HG02884 (cell line): ENCODE results near the gene CSH2.
"Not testable (repeated sequence)": the region's sequence is repeated elsewhere in the genome, so short reads cannot be mapped to it uniquely, and the experiment has no call there.

Experiments
- ATAC-seq: cut with Tn5 transposase; IDR thresholded peaks from one replicate; pipeline ENCODE4 v1.9.1; 2021; ENCODE audit warnings: mild to moderate bottlenecking, moderate library complexity; ENCODE audit not compliant: unreplicated experiment

The CSH2 gene

GRCh38 chr17:63898899-63899798 lies 25.7 kb upstream of the CSH2 start:
- not testable (repeated sequence) for ATAC-seq

GRCh38 chr17:63896524-63897354 lies 23.3 kb upstream of the CSH2 start, which contains the start of gene CSH1:
Gene CSH1, minus strand, starts transcription at chr17:63896574. Its CDS starts 63 bp downstream, at chr17:63896511.
- not testable (repeated sequence) for ATAC-seq

DNA sequence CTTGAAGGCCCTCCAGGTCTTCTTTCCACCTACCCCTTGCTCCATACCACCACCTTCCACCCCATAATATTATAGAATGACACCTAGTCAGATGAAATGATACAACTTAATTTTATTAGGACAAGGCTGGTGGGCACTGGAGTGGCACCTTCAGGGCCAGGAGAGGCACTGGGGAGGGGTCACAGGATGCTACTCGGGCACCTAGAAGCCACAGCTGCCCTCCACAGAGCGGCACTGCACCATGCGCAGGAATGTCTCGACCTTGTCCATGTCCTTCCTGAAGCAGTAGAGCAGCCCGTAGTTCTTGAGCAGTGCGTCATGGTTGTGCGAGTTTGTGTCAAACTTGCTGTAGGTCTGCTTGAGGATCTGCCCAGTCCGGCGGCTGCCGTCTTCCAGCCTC lies 21.3 kb upstream of the CSH2 start:
- not testable (repeated sequence) for ATAC-seq

DNA sequence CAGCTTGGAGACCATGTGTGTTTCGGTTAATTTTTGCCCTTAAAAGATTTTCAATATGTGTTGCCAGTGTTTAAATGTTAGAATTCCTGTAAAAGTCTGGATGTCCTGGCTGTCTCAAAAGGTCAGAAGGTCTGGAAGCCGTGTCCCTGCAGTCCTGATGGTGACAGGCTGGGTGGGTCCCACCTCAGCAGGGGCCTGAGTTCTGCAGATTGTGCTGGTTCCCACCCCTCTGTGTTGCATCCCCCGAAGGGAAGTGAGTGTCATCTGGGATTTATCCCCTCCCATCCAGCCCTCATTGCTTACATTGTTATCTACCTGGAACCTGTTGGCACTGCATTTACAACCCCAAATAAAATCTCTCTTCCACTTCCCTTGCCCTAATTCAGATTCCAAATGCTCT lies 20.5 kb upstream of the CSH2 start:
- not testable (repeated sequence) for ATAC-seq

DNA sequence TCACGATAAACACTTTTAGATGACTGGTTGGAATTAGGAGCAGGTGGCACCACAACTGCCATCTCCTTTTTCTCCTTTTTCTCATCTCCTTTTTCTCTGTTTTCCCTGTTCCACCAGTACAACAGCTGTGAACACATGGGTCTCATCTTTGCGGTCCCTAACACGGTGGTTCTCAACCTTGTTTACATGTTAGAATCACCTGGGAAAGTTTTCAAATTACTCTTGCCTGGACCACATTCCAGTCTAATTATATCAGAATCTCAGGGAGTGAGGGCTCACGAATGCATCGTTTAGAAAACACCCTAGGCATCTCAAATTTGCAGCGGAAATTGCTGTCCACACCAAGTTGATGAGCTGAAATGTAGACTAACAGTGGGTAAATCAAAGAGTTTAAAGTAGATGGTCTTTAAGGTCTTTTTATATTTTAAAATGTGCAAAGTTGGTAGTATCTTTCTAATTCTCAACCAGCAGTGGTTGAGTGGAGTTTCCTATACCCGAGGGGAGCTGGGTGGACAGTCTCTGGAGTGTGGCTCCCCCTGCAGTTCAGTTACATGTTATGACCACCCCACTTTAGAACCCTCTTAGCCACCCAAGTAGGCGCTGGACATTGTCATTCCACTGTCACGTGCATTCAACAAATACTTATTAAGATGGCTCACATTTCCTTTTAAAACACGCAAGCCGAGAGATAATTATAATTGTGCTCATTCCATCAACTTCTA lies 19.0 kb upstream of the CSH2 start:
- ATAC-seq: not testable (repeated sequence)

GRCh38 chr17:63889026-63889848 lies 15.8 kb upstream of the CSH2 start:
- not testable (repeated sequence) for ATAC-seq

DNA sequence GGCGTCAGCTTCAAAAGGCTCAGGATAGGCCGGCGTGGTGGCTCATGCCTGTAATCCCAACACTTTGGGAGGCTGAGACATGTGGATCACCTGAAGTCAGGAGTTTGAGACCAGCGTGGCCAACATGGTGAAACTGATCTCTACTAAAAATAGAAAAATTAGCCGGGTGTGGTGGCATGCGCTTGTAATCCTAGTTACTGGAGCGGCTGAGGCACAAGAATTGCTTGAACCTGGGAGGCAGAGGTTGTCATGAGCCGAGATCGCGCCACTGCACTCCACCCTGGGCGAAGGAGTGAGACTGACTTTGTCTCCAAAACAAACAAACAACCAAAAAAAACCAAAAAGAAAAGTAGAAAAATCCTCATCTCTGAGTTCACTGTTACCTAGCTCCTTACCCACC lies 11.6 kb upstream of the CSH2 start:
- not testable (repeated sequence) for ATAC-seq

DNA sequence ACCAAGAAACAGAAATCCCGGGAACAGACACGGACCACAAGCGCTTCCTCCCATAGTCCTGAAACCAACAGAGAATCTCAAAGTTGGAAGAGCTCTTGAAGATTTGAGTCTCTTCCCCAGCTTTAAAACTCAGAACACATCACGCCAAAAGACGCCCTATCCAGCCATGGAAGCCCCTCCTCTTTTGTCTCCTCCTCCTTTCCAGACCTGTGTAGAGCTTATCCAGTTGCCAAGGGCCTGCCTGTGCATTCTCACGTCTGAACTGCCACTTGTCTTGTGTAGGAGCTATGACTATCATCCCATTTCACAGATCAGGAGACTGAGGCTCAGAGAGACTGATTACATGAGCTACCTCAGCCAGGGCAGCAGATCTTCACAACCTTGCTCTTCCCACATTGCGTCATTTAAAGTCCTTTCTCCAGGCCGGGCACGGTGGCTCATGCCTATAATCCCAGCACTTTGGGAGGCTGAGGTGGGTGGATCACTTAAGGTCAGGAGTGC lies 9.2 kb upstream of the CSH2 start:
- ATAC-seq: not testable (repeated sequence)

- ATAC-seq: no peak
These were observed 8.6 kb upstream of the CSH2 start, which contains the start of gene GH2 for GRCh38 chr17:63881935-63882601. Gene GH2, minus strand, starts transcription at chr17:63881944. Its CDS starts 143 bp downstream, at chr17:63881801.

DNA sequence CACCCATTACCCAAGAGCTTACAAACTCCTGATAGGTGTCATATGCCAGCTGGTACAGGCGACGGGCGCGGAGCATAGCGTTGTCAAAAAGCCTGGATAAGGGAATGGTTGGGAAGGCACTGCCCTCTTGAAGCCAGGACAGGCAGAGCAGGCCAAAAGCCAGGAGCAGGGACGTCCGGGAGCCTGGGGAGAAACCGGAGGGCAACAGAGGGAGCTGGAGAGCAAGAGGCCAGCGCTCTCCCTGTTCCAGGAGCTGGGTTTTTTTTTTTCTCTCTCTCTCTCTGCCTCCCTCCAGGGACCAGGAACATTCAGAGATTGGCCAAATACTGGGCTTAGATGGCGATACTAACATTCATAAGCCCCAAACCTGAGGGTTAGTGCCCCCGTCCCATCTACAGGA lies 7.9 kb upstream of the CSH2 start:
- ATAC-seq: not testable (repeated sequence)

DNA sequence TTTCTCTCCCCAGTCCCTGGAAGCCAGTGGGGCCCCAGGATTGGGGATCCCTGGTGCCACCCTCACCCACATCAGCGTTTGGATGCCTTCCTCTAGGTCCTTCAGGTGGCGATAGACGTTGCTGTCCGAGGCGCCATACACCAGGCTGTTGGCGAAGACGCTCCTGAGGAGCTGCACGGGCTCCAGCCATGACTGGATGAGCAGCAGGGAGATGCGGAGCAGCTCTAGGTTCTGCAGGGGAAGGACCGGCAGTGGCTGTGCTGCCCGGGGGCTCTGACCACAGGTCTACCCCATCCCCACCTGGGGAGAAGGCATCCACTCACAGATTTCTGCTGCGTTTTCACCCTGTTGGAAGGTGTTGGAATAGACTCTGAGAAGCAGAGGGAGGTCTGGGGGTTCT lies 7.2 kb upstream of the CSH2 start:
- ATAC-seq: no peak

- ATAC-seq: not testable (repeated sequence)
These were observed 4.9 kb upstream of the CSH2 start for GRCh38 chr17:63878413-63878812.

DNA sequence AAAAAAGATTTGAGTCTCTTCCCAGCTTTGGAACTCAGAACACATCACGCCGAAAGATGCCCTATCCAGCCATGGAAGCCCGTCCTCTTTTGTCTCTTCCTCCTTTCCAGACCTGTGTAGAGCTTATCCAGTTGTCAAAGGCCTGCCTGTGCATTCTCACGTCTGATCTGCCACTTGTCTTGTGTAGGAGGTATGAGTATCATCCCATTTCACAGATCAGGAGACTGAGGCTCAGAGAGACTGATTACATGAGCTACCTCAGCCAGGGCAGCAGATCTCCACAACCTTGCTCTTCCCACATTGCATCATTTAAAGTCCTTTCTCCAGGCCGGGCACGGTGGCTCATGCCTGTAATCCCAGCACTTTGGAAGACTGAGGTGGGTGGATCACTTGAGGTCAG lies 1.2 kb upstream of the CSH2 start:
- ATAC-seq: not testable (repeated sequence)

- not testable (repeated sequence) for ATAC-seq
These were observed 667 bp upstream of the CSH2 start for GRCh38 chr17:63874061-63874626.

DNA sequence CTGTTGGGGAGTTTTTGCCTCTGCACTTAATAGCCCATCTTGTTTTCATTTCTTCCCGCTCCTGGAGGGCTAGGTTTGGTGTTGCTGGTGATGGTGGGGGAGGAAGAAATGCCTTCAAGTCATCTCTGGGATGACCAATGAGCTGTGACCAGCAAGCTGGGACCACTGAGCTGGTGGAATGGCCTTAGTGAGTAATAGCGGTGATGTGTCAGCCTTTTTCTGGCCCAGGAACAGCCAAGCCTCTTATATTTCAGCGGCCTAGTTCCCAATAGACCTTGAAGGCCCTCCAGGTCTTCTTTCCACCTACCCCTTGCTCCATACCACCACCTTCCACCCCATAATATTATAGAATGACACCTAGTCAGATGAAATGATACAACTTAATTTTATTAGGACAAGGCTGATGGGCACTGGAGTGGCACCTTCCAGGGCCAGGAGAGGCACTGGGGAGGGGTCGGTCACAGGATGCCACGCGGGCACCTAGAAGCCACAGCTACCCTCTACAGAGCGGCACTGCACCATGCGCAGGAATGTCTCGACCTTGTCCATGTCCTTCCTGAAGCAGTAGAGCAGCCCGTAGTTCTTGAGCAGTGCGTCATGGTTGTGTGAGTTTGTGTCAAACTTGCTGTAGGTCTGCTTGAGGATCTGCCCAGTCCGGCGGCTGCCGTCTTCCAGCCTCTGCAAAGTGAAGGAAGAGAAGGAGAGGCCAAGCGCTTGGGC lies 1.7 kb downstream of the CSH2 start:
- ATAC-seq: not testable (repeated sequence)

- not testable (repeated sequence) for ATAC-seq
These were observed 3.2 kb downstream of the CSH2 start for GRCh38 chr17:63870292-63870665.

DNA sequence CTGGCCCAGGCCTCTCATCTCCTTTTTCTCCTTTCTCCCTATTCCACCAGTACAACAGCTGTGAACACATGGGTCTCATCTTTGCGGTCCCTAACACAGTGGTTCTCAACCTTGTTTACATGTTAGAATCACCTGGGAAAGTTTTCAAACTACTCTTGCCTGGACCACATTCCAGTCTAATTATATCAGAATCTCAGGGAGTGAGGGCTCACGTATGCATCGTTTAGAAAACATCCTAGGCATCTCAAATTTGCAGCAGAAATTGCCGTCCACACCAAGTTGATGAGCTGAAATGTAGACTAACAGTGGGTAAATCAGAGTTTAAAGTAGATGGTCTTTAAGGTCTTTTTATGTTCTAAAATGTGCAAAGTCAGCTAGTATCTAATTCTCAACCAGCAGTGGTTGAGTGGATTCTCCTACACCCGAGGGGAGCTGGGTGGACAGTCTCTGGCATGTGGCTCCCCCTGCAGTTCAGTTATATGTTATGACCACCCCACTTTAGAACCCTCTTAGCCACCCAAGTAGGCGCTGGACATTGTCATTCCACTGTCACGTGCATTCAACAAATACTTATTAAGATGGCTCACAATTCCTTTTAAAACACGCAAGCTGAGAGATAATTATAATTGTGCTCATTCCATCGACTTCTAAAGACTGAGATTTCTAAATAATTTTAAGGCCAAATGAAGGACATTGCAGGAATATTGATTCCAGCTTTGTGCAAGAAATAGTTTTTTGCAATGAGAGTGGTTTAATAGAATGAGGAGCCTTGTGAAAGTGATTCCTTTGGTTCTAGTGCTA lies 3.8 kb downstream of the CSH2 start:
- ATAC-seq: not testable (repeated sequence)
